HG03095 (cell line): ENCODE measurements around the gene EXD2.
"Not testable (repeated sequence)": the region's sequence is repeated elsewhere in the genome, so short reads cannot be mapped to it uniquely, and the experiment has no call there.

Experiments used
- ATAC-seq: cut with Tn5 transposase; IDR thresholded peaks from one replicate; pipeline ENCODE4 v1.9.1; 2021; ENCODE audit warnings: moderate library complexity; ENCODE audit not compliant: unreplicated experiment

EXD2 gene

DNA sequence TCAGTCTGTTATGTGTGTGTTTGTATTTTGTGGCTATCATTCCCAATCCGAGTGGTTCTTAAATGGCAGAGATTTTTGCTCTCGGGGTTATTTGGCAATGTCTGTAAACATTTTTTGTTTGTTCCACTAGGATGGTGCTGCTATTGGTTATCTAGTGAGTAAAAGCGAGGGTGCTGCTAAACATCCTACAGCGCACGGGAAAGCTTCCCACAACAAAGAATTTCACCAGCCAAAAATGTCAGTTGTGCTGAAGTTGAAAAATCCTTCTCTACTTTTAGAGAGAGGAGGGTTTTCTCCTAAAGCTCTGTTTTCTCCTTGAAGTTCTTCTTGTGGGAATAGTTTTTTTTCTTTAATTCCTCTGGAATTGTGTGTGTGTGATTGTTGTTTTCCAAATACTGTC, 2.4 kb downstream of the EXD2 start:
- no peak for ATAC-seq

DNA sequence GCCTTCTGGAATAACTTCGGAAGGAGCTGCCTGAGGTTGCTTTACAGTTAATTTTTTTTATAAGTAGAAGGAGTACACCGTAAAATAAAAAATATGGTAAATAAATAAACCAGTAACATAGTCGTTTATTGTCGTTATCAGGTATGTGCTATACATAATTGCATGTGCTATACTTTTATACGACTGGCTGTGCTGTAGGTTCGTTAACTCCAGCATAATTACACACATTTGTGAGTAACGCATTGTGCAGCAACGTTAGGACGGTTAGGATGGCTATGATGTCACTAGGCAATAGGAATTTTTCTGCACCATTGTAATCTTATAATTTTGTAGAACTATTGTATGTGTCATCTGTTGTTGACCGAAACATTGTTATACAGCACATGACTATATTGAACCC, 8.5 kb downstream of the EXD2 start:
- ATAC-seq: no peak

DNA sequence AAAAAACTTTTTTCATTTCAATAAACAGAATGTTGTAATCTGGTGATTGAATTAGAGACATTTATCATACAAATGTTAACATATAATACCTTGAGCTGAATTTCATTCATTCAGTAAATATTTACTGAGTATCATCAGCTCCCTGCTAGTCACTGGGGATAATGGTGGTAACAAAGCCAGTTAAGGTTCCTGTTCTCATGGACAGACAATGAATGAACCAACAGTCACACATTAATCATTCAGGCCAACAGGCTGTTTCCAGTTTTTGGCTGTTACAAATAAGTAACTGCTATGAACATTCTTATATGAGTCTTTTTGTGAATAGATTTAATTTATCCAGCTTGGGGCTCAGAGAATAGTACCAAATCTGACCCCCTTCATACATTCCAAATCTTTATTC, 13.5 kb downstream of the EXD2 start:
- no peak for ATAC-seq

DNA sequence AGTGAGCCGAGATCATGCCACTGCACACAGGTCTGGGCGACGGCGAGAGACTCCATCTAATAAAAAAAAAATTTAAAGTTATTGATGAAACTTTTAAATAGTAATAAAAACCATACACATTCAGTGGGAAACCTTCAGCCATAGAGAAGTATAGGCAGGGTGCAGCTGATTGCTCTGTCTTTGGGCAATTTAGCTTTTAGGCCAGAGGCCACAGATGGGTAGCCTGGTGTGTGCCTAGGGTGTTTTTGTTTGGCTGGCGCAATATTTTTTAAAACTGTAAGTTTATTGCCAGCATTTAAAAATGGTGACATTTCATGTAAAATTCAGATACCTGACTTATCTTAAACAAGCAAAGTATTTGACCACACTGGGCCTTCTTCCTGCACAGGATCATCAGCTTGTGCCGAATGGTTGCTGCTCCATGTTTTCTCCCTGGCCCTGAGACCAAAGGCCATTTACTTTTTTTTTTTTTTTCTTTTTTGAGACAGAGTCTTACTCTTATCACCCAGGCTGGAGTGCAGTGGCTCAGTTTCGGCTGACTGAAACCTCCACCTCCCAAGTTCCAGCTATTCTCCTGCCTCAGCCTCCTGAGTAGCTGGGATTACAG, 16.2 kb downstream of the EXD2 start:
- no peak for ATAC-seq

DNA sequence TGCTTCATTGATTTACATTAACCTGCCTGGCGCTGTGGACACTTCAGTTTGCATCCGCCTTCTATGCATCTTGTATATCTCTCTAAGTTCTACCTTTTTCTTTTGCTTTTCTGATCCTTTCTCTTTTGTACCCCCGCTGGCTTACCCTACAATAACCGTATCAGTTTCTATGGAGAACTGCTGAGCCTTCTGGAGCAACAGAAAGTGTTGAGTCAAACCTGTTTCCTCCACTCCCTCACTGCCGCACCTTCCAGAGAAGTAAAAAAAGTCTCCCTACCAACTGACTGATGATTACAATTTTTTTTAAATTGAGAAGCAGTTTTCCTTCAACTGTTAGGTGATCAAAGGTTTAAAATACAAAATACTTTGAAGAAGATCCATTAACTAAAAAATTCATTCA, 17.4 kb downstream of the EXD2 start:
- no peak for ATAC-seq

DNA sequence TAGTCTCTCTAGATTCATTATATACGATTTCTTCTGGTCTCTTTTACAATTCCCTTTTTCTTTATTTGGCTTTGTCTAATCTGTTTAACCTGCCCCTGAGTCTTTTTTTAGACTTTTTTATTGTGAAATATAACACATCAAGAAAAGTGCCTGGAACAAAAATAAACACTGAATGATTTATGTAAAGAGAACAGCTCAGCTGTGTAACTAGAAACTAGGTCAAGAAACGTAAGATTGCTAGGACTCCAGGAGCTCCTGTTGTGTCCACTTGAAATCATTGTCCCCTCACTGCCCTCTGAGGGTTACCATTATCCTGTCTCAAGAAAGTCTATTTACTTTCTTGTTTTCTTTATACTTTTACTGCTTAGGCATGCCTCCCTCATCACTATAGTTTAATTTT, 23.1 kb downstream of the EXD2 start:
- no peak for ATAC-seq

DNA sequence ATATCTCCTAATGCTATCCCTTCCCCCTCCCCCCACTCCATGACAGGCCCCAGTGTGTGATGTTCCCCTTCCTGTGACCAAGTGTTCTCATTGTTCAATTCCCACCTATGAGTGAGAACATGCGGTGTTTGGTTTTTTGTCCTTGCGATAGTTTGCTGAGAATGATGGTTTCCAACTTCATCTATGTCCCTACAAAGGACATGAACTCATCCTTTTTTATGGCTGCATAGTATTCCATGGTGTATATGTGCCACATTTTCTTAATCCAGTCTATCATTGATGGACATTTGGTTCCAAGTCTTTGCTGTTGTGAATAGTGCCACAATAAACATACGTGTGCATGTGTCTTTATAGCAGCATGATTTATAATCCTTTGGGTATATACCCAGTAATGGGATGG, 26.4 kb downstream of the EXD2 start:
- not testable (repeated sequence) for ATAC-seq

DNA sequence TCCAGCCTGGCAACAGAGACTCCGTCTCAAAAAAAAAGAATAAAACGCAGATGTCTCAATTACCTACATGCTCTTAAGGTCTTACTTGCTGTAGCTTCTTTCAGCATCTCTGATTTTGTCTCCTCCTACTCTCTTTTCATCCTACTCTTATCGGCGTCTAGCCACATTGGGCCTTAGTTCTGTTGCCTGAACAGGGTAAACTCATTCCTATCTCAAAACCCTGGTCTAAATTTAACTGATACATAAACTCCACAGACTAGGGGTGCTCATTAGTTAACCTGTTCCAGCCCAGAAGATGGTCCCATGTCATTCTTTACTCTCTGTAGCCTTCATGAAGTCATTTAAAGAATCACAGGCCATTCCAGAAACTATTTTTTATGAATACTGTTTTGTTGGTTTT, 33.6 kb downstream of the EXD2 start:
- ATAC-seq: no peak

DNA sequence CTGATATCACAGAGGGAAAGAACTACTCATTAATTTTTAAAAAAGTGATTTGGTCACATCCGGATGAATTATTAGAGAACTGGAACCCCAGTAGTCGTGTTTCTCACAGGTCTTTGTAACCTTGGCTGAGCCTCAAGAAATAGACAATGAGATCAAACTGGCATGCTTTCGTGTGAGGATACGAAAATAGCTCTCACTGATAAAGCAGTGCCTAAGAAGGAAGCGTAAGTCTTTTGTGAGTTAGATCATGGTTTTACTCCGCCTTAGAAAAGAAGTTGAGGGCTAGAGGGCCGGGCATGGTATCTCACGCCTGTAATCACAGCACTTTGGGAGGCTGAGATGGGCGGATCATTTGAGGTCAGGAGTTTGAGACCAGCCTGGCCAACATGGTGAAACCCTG, 34.9 kb downstream of the EXD2 start:
- ATAC-seq: no peak

DNA sequence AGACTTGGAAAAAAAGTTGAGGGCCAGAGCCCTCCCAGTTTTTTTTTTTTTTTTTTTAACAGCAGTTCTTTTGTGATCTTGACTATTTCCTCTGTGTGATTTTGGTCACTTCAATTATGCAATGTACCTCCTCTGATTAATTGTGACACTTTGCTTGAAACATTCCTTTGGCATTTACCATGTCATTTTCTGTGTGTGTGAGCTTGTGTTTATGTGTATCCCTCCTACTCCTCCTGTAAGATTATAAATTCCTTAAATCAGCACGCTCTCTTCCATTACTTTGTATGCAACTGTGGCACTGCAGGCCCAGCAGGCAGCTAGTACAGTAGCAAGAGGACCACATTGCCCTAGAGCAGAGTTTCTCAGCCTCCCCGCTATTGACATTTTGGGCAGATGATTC, 35.4 kb downstream of the EXD2 start:
- no peak for ATAC-seq

DNA sequence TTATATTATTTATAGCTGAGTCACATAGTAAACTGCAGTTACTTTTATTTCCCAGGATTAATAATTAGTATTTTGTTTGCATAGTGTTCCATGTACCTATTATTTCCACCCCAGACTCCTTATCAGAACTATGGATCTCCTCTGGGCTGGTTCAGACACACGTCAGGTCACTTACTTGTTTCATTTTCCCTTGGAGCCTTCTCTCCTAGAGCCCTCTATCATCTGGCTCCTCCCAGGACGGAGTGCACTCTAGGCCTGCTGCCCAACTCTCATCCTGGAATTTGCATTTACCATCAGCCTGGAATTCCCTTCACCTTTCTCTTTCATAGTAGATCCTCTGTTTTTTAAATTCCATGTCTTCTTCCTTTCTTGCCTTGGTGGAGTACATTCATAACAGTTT, 40.2 kb downstream of the EXD2 start:
- ATAC-seq: no peak

DNA sequence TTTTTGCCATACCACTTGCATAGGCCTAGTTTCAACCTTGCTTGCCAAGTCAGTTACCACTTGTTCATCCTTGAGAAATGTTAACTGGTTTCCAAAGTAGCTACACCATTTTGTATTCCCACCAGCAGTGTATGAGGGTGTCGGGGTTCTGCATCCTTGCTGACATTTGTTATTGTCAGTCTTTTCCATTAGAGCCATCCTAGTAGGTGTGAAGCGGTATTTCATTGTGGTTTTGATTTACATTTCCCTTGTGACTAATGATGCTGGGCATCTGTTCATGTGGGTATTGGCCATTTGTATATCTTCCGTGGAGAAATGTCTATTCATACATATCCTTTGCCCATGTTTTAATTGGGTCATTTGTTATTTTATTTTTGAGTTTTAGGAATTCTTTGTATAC, 41.1 kb downstream of the EXD2 start:
- ATAC-seq: no peak

DNA sequence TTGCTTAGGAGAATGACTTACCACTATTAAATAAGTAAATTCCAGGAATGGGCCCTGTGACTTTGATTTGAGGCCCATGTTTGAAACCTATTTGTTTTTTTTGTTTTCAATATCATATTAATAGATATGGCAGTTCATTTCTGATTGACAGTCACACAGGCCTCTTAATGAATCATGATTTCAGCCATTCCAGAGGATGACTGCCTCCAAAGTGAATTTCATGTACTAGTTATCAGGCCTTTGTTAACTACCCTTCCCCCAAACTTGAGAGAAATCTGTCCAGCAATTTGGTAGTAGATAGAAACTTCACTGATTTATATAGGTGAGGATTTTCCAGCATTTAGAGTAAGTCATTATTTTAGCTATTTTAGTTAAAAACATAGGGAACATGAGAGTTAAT, 42.8 kb downstream of the EXD2 start:
- no peak for ATAC-seq

DNA sequence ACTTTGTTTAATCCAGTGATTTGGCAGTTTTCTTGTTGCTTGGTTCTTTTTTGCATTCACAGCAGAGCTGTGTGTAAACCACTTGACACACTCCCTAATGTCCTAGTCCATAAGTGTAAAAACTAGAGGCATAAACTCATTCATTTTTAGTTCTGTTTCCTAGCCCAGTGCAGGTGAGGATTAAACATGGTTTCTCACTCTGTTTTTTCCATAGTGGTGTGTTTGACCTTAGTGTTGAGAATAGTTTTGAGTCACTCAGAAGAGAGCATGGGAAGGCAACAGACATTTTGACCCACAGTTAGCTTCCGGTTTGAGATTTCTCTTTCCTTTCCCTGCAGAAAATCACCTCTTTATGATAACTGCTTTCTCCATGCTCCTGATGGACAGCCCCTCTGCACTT, 44.4 kb downstream of the EXD2 start:
- no peak for ATAC-seq

DNA sequence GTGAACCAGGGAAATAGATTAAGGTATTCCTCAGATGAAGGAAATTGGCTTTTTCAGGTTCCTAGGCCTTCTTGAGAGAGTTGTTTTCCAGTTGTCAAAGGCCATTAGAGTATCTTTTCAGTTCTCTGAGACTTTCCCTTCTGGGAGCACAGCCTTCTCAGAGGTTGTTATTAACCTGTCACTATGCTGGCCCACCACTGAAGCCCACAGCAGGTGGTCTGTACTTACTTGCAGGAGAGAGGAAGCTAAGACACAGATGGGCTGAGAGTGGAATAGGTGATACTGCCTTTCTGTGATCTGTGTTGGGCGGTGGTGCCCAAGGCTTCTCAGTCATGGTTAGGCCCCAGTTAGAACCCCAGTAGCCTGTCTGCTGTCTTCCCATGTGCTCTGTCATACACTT, 45.8 kb downstream of the EXD2 start:
- ATAC-seq: no peak

DNA sequence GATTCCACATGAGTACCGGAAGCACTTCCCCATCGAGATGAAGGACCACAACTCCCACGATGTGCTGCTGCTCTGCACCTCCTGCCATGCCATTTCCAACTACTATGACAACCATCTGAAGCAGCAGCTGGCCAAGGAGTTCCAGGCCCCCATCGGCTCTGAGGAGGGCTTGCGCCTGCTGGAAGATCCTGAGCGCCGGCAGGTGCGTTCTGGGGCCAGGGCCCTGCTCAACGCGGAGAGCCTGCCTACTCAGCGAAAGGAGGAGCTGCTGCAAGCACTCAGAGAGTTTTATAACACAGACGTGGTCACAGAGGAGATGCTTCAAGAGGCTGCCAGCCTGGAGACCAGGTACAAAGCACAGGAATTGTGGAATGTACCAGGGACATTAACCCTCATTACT, 46.3 kb downstream of the EXD2 start:
- ATAC-seq: no peak

DNA sequence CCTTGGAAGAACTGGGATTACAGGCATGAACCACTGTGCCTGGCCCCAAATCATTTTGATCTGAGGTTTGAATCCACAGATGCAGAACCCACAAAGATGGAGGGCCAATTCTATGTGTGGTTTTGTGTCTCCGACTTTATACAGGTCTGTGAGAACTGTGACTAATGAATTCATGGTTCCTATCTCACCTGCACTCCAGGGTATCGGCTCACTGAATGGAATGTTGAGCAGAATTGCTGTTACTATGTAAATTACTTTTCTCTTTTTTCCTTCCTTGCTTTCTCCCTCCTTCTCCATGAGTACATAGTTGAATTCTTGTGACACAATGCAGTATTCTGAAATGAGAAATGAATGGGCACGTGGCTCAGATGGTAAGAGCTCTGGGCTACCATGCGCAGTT, 47.6 kb downstream of the EXD2 start:
- ATAC-seq: no peak

DNA sequence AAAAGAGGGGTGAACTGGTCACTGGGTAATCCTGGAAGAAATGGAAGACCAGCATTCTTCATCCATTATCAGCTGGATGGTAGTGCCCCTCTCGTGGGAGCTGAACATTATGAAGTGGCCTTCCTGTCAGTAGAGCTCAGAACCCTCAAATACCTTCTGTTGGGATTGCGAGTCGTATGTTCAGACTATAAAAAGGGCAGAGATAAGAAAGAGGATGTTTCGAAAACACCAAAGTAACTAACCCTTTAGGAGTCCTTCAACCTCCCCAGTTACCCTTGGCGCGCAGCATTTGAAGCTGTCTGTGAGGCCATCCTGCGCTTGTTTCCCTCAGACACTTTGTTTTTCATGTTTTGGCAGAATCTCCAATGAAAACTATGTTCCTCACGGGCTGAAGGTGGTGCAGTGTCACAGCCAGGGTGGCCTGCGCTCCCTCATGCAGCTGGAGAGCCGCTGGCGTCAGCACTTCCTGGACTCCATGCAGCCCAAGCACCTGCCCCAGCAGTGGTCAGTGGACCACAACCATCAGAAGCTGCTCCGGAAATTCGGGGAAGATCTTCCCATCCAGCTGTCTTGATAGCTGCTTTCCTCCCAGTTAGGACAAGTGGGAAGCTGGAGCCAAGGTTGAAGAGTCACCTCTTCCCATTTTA, 49.4 kb downstream of the EXD2 start:
- ATAC-seq: no peak

DNA sequence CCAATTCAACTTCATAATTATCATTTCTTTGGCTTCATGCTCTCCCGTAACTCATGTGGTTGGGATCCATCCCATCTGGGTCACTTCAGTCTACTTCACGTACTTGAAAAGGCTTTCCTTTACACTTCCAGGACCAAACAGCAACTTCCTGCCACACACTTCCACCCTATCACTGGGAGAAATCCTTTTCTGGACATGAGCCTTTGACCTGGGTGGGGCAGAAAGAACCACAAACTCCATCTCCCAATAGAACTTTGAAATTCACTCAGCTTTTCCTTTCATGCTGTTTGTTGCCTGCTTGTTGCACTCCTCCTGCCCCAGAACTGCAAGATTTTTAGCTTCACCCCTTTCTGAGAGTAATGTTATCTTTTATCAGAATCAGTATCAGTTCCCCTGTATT, 50.3 kb downstream of the EXD2 start:
- ATAC-seq: no peak

DNA sequence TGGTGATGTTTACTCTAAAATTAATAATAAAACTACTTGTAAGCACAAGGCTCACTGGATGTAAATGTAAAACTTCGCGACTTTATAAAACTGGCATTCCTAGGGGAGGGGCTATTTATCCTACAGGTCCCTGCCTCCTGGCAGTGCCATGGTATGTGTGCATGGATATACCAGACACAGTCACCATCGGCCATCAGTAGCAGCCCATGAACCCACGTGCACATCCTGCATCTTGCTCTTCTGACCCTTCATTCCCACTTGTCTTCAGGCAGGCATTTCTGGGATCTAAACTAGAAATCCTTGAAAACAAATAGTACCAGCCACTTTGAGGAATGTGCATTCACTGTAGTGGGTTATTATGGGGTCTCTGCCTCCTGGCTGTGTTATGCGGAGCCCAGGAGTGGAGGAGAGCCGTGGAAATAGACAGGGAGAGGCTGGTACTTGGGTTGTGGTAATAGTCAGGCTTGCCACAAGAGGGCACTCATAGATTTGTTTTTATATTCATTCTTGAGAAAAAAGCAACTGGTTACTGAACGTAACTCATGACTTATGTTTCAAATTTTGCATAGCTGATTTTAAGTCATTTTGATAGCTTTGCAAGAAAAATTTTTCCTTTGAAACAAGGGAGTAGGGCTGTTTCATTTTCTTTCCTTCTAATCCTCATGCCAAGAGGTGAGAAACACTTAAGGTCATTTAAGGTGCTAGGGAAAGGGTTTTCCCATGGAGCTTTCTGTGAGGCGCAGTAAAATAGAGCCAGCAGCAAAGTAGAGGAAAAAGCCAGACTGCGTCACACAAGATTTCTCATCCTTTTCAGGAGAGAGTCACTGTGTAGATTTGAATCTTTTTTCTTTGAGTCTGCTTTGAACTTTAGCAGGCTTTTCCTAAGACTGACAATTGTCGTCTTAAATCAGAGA, 51.3 kb downstream of the EXD2 start:
- ATAC-seq: no peak

DNA sequence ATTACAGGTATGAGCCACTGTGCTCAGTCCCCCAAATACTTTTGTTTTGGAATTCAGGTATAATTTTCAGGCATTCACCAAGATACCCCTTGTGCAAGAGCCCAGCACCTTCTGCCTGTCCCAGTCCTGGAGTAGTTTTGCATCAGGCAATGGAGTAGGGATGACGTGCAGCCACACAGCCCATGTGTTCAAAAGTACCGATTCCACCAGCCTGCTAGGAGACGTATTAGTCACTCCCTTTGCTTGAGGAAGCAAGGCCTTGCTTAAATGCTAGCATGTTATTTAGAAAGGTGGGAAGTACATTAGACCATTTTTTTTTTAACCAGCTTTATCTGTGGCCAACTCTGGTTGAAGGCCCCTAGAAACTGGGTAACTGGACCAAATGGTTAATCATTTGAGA, 53.6 kb downstream of the EXD2 start:
- no peak for ATAC-seq

DNA sequence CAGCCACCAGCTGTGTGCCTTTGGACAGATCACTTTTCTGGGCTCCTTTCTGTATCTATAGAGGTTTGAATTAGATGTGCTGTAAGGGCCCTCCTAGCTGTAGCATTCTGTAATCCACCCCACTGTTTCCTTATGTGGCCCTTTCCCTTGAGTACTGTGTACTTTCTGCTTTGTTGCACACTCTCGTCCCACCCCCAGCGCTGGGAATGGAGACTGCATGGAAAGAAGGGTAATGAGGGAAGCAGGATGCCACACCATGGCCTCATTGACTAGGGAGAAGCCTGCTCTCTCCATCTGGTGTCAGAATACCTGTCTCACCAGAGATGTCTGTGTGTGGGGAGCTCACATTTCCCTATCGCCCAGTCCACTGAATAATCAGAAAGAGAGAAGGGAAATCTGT, 55.0 kb downstream of the EXD2 start:
- ATAC-seq: no peak
